Measurements from ENCODE around the gene DEPDC1B. TPM values are rescaled to one million over a fixed set of nuclear protein-coding genes. Genes with fewer than 3 reads are reported as not detected.

Gene DEPDC1B
- total RNA-seq, 4 donors from 2014 or later, result 2.7 to 3.2 (median 2.9) TPM; not detected in 1

- 38 to 47% methylated on average over 6 of the region's 6 CpGs for WGBS, 2 donors (ENCODE audit: low coverage in 1 of 2)
- no peaks in the 10 kb centered on the region for H3K27me3 ChIP-seq
- H3K4me1 ChIP-seq, result peaks cover 12 to 27% (median 18%) of the 10 kb centered on the region in 4 donors
- intact Hi-C loops (cut with DNase I; ENCODE audit: low total_unique reads) (no loop called here), in situ Hi-C loops (cut with MboI; ENCODE audit: low pct_ligation_motif_present in 1 of 4, low pct_unique_long_range_greater_than_20kb in 1 of 4, low sequenced_read_pairs in 3 of 4) (no loop called here)
- peak overlapping the region in 1 of 4 donors; percentile 6 for H3K4me3 ChIP-seq
- no peaks in the 10 kb centered on the region for H3K36me3 ChIP-seq
- peak; percentile 85 for DNase-seq
- H3K27ac ChIP-seq, result peak overlapping the region; percentile 16 to 48 (median 38)
- TF ChIP-seq EP300 (IDR thresholded peaks at IDR 0.05; ENCODE audit: low read depth) (no peak), CTCF (IDR thresholded peaks at IDR 0.05) (peak; percentile 45 to 68 (median 66))
- H3K9me3 ChIP-seq, result no peaks in the 10 kb centered on the region
Observed at GRCh38 chr5:60677850-60678664, 21.9 kb downstream of the DEPDC1B start.

DNA sequence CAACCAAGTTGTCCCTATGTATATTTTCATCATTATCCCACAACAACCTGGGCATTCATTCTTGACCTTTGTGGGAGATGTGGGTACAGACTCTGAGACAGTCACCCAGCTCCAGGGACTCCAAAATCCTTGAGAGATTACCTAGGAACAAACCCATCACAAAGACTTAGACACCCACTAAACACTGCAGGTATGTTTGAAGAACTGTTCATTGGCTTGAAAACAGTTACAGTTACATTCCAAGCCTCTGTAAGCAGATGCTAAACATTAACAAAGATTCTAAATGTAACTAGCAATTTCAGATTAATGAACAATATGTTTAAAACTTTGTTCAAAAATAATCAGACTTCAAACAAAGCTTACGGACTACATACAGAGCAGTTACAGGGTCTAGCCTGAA, 24.7 kb downstream of the DEPDC1B start:
- WGBS, 2 donors (ENCODE audit: low coverage in 1 of 2), result 67 to 70% methylated on average over 1 of the region's 1 CpG
- TF ChIP-seq EP300 (IDR thresholded peaks at IDR 0.05; ENCODE audit: low read depth), result no peak
- TF ChIP-seq POLR2A (IDR thresholded peaks at IDR 0.05), result no peak
- TF ChIP-seq POLR2AphosphoS5 (IDR thresholded peaks at IDR 0.05), result no peak
- no peak for TF ChIP-seq CTCF (IDR thresholded peaks at IDR 0.05)
- no peaks in the 10 kb centered on the region for H3K9me3 ChIP-seq
- H3K36me3 ChIP-seq, result no peaks in the 10 kb centered on the region
- no peak for DNase-seq
- H3K27ac ChIP-seq, result peak overlapping the region in 2 of 4 donors; percentile 2 to 13
- intact Hi-C loops (cut with DNase I; ENCODE audit: low total_unique reads) (no loop called here), in situ Hi-C loops (cut with MboI; ENCODE audit: low pct_ligation_motif_present in 1 of 4, low pct_unique_long_range_greater_than_20kb in 1 of 4, low sequenced_read_pairs in 3 of 4) (no loop called here)
- peaks cover 19 to 28% (median 26%) of the 10 kb centered on the region in 4 donors for H3K4me1 ChIP-seq
- no peaks in the 10 kb centered on the region for H3K27me3 ChIP-seq
- H3K4me3 ChIP-seq, result no peak overlapping the region

DNA sequence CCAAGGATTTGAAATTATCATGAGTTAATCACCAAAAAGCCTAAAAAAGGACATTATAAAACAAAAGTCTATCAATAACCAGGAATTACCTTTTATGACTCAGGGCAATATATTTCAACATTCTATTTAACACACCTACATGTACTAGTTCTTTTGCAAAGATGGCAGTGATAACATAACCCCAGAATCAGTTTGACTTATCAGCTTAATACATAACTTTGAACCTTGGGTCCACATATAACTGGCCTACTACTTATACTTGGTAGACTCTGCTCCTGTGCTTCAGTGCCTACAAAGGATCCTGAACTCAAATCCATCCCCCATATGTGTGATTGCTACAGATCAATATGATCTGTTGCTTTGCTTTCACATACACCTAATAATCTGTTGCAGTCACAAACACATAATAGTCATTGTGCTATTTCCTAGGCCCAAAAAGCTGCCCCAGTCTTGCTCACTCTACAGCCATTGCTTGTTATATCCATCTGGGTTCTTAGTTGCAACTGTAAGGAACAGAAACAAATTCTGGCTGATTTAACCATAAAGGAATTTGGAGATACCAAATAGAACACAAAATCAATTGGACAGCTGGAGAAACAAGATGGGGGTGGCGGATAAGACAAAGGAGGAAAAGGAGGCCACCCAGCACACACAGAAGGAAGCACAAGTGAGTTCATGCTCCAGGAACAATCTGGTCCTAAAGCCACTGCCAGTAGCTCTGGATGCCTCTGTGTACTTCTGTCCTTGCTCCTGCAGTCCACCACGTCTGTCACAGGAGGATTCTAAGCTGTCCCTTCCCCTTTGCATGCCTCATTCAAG, 25.5 kb downstream of the DEPDC1B start:
- Histone ChIP-seq H3K36me3 (no peaks in the 10 kb centered on the region), H3K4me1 (peaks cover 19 to 32% (median 26%) of the 10 kb centered on the region in 4 donors), H3K27me3 (no peaks in the 10 kb centered on the region), H3K27ac (peak overlapping the region; percentile 2 to 76 (median 72)), H3K9me3 (no peaks in the 10 kb centered on the region), H3K4me3 (no peak overlapping the region)
- TF ChIP-seq CTCF (IDR thresholded peaks at IDR 0.05), result no peak
- no peak for TF ChIP-seq EP300 (IDR thresholded peaks at IDR 0.05; ENCODE audit: low read depth)
- no peak for TF ChIP-seq POLR2AphosphoS5 (IDR thresholded peaks at IDR 0.05)
- TF ChIP-seq POLR2A (IDR thresholded peaks at IDR 0.05), result no peak
- DNase-seq, result no peak
- WGBS, 2 donors (ENCODE audit: low coverage in 1 of 2), result 71% methylated on average over 2 of the region's 2 CpGs
- in situ Hi-C loops (cut with MboI; ENCODE audit: low pct_ligation_motif_present in 1 of 4, low pct_unique_long_range_greater_than_20kb in 1 of 4, low sequenced_read_pairs in 3 of 4) (loop anchor here in 2 of 4 donors (5.0 to 25.0 kb wide), 2 partner anchors 387 to 857 kb away; no protein-coding TSS in a partner anchor), intact Hi-C loops (cut with DNase I; ENCODE audit: low total_unique reads) (no loop called here)

GRCh38 chr5:60673334-60673733, 26.6 kb downstream of the DEPDC1B start:
- peaks cover 19 to 40% (median 30%) of the 10 kb centered on the region in 4 donors for H3K4me1 ChIP-seq
- H3K36me3 ChIP-seq, result no peaks in the 10 kb centered on the region
- H3K27ac ChIP-seq, result peak overlapping the region; percentile 70 to 79 (median 76)
- no peaks in the 10 kb centered on the region for H3K27me3 ChIP-seq
- WGBS, 2 donors (ENCODE audit: low coverage in 1 of 2), result 63 to 82% methylated on average over 2 of the region's 2 CpGs
- in situ Hi-C loops (cut with MboI; ENCODE audit: low pct_ligation_motif_present in 1 of 4, low pct_unique_long_range_greater_than_20kb in 1 of 4, low sequenced_read_pairs in 3 of 4), result loop anchor here in 2 of 4 donors (5.0 to 25.0 kb wide), 2 partner anchors 386 to 856 kb away; no protein-coding TSS in a partner anchor
- no peak overlapping the region for H3K4me3 ChIP-seq
- intact Hi-C loops (cut with DNase I; ENCODE audit: low total_unique reads), result no loop called here
- no peak for DNase-seq
- TF ChIP-seq CTCF (IDR thresholded peaks at IDR 0.05), result no peak
- no peak for TF ChIP-seq POLR2AphosphoS5 (IDR thresholded peaks at IDR 0.05)
- TF ChIP-seq EP300 (IDR thresholded peaks at IDR 0.05; ENCODE audit: low read depth), result no peak
- no peak for TF ChIP-seq POLR2A (IDR thresholded peaks at IDR 0.05)
- no peaks in the 10 kb centered on the region for H3K9me3 ChIP-seq
